Measurements from ENCODE around the gene ZNF423.
"Not testable (repeated sequence)": the region's sequence is repeated elsewhere in the genome, so short reads cannot be mapped to it uniquely, and the experiment has no call there.

ZNF423 gene

DNA sequence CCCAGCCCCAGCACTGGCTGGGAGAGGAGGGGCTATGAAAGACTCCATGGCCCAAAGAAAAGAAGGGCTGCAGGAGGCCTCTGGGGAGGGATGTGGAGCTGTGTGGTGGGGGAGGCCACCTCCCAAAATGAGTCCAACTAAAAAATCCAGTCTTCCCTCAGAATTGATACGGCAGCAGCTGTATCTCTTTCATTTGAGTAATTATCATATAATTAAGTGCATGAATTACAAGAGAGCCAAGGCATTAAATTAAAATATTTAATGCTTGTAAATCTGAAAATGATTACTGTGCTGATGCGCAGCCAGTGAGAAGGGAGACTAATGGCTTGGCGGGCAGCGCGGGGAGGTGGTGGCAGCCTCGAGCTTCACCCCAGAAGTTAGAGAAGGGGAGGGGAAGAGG lies 289.5 kb downstream of the ZNF423 start:
- no peak for DNase-seq

DNA sequence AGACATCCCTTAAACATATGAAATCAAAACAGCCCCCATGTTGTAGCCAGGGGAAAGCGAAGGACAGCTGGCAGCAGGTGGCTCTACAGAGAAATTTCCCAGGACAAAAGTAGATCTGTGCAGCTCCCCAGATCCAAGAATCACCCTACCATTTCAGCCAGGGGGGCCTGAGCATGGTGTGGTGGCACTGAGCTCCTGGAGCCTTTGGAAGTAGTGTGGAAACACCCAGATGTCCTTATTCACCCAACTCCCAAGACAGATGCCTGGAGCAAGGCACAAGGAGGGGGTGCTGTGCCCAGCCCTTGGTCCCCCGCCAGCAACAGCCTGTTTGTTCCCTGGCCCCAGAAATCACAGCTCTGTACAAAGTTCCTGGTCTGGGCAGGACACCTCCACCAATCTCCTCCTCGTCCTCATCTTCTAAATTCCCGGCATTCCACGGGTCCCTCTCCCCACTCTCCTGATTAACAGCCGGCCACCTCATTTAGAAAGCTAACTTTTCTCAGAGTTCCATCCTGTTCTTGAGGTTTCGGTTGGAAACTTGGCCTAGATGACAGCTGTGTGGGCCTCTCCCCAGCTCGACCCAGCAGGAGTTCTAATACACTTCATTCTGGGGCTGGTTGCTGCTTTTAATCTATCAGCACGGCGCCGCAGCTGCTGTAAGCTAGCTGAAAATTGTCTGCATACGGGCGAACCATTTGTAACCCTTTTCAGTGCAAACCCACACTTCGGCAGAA lies 291.2 kb downstream of the ZNF423 start:
- DNase-seq: no peak

GRCh38 chr16:49563666-49564065 lies 292.2 kb downstream of the ZNF423 start:
- no peak for DNase-seq

DNA sequence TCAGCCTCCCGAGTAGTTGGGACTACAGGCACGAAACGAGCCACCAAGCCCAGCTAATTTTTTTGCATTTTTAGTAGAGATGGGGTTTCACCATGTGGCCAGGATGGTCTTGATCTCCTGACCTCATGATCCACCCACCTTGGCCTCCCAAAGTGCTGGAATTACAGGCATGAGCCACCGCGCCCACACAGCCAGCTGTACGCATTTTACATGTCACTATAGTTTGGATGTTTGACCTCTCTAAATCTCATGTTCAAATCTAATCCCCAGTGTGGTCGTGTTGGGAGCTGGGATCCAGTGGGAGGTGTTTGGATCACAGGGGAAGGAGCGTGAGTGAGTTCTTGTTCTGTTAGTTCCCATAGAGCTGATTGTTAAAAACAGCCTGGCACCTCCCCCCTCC lies 293.0 kb downstream of the ZNF423 start:
- DNase-seq: not testable (repeated sequence)

DNA sequence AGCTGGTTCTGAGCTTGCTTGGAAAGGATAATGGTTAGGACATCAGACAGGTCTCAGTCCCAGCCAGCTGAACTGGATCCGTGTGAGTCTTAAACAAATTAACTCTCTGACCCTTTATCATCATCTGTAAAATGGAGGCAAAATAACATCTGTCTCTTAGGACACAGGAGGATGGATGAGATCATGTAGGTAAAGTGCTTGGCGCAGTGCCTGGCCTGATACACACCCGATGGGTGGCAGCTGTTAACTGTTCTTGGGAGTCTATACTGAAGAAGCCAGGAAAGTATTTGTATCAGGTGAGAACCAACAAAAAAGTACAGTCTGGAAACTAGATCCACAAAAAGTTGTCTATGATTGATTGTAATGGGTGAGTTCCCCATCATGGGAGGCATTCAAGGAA lies 293.7 kb downstream of the ZNF423 start:
- DNase-seq: no peak

DNA sequence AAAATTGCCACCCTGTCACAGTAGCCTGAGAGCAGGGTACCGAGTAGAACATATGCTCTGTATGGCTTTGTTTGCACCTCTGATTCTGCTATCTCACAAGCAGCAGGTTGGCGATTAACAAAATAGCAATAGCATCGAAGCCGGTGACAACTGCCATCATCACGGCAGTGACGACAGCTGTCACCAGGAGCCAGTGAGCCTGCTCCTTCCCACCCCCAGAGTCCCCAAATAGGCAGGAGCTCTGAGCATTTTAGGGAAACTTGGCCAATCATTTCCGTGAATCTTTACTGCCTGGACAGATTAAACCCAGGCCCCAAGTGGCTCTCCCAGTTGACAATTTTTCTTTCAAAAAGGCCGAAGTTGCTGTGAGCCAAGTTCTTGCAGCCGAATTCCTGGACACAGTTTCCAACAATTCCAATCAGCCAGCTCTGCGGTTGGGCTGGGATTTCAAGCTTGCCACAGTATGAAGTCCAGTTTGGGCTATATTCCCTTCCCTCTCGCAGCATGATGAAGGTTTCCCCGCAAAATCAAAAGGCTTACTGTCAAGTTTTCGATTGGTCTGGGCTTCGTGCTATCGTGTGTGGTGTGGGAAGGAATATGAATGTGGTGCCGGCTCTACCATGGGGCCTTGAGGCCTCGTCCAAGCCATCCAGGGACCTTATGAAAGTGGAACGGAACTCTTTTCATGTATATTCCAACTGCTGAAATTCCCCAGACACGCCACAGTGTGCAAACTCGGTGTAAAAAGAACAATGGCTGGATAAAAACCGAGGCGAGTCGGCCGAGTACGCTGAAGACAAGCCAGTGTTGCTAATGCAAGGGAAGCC lies 295.7 kb downstream of the ZNF423 start:
- DNase-seq: no peak

DNA sequence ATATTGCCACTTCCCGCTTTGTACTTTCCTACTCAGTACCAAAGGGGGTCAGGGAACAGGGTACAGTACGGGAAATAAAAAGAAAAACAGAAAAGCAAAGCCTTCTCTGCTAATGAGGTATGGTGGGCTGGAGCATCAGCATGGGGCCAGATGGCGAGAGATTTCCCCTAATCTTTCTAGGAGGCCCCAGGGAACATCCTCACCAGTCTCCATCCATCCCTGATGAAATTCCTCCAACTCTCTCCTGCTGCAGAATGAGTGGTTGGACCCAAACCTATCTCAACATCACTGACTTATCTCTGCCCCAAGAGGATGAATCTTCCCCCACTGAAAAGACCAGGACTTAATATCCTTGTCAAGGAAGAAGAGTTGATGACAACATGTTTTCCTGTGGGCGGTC lies 296.7 kb downstream of the ZNF423 start:
- no peak for DNase-seq

DNA sequence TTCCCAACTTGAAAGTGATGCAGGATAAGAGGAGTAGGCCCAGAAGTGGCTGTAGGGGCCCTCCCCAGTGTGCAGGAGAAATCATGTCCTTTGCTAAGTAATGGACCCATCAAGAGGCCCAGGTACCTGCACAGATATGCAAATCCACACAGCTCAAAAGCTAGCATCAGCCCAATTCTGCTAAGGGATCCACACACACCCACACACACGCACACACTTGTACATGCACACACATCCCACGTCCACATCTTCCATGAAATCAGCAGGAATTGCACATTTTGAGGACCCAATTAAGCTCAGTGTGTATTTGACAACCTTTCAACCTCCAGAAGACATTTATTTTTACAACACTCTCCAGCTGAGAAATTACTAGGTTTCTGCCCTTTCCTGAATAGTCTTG lies 297.5 kb downstream of the ZNF423 start:
- no peak for DNase-seq

DNA sequence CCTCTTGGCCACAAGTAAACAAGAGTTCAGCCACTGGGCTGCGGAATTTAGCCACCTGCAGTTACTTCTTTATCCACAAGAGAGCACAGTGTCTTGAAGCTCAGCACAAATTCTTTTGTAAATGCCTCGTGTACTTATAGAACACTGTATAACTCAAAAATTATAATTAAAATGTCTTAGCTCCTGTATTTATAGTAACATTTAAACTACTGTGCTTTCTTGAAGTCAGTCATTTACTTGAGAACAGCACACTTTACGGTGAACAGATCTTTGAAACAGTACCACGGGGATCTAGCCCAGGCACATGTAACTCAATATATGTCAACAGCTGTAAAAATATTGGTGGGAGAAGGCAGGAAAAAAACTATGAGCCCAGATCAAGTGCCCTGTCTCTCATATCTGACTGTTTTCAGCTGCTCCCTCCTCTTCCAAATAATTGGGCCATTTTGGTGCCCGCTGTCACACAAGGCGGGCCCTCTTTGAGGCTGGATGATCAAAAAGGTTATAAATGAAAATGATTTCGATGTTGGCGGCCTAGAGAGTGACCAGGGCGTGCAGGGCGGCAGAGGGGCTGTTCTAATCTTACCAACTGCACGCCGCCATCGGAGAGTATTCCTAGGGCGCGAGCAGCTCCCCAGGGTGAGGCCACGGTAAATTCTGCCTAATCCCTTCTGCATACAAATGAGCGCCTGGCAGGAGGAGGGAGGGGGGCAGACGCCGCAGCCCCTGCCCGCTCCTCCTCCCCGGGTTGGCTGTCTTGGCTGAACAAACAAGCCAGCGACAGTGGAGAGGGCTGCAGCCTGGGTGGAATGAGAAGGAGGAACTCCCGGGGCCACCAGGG lies 299.1 kb downstream of the ZNF423 start:
- DNase-seq: peak; percentile 7

GRCh38 chr16:49556249-49556605 lies 299.7 kb downstream of the ZNF423 start:
- DNase-seq: no peak

DNA sequence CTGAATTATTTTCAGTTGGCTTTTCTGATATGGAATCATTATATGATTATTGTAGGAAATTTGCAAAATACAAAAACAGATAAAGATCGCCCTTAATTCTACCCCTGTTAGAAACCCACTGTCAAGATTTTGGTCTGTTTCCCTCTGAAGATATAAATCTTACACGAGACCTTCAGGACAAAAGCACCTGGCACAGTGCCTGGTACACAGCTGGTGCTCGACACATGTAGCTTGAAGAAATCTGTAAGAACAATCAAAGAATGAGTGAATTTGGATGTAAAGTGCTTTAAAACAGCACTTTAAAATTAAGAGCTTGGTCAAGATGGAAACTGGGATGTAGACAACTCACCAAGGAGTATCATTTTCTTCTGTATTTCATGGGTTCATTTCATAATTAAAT lies 301.2 kb downstream of the ZNF423 start:
- DNase-seq: no peak

GRCh38 chr16:49552313-49552928 lies 303.5 kb downstream of the ZNF423 start:
- DNase-seq: no peak

DNA sequence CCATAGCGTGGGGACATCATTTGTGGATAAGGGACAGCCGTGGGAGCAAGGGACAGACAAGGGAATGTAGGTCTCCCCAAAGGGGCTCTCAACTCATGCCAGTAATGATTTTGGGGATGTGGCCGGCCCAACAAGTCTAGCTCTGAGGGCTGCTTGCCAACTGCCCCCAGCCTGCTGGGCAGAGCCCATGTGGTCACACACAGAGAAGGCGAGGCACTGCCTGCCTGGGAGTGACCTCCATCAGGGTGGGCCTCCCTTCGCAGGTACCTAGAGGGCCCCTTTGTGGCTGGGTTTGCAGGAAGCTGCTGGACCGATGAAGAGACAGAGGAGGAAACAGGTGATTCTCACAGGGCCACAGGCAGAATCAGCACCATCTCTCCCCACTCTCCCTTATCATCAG lies 305.2 kb downstream of the ZNF423 start:
- no peak for DNase-seq

GRCh38 chr16:49550140-49550539 lies 305.8 kb downstream of the ZNF423 start:
- no peak for DNase-seq

- no peak for DNase-seq
Measured at GRCh38 chr16:49548325-49548970, 307.5 kb downstream of the ZNF423 start.

DNA sequence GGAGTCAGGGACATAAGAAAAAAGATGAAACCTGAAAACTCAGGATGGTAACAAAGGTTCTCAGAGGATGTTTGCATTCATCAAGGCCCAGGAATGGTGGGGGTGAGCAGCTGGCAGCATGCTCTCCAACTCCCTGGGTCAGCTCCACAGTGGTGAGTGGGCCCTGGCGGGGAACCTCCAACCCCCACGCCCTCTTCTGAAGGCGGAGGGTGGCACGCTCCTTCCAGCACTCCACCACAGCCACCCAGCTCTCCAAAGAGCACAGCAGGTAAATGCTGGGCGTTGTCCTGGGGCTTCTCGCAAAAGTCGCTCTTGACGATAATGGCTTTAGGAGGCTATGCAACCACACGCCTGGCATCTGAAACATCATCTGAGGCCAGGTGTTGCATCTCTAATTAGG lies 308.5 kb downstream of the ZNF423 start:
- DNase-seq: no peak

DNA sequence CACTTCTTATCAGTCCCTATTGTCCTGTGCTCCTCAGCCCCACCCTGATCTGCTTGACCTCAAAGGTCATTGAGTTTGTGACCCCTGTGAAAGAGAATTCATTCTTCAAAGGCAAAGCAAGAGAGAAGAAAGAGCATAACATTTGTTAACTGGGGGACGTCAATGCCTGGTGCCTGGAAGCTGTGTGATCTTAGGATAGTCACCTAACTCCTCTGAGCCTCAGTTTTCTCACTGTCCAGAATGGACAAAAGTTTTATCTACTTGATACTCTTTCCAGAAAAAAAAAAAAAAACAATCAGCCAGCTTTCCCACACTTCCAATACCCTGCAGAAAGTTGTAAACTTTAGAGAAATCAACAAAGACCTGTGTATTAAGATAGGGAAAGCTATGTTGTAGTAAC lies 309.2 kb downstream of the ZNF423 start:
- no peak for DNase-seq

DNA sequence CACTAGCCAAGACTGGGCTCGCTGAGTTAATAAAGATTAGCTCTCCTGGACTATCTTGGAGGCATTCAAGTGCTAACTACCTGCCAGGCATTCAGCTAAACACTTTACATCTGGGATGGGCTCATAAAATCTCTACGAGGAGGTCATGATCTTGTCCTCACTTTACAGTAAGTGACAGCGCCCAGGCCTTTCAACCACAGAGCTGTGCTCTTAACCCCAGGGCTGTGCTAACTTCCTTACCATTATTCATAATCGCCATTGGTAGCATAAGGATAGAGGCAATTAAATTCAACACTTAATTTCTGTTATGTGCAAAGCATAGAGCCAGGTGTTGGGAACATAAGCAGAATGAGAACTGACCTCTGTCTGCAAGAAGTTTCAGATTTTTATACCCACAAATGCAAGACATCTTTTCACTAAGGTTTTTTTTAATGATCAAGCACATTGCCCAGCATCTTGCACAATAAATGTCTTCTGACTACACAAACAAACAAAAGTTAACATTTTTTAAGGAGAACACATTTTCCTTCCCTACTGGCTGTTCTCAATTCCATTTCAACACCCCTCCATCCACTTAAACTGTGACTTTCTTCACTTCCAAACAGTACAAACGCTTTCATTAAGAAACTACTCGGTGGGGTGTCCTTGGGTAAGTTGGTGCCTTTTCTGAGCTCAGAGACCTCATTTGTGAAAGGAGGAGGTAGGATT lies 310.0 kb downstream of the ZNF423 start:
- DNase-seq: no peak

- DNase-seq: no peak
Measured at GRCh38 chr16:49545243-49545642, 310.7 kb downstream of the ZNF423 start.

GRCh38 chr16:49544828-49545227 lies 311.1 kb downstream of the ZNF423 start:
- no peak for DNase-seq

DNA sequence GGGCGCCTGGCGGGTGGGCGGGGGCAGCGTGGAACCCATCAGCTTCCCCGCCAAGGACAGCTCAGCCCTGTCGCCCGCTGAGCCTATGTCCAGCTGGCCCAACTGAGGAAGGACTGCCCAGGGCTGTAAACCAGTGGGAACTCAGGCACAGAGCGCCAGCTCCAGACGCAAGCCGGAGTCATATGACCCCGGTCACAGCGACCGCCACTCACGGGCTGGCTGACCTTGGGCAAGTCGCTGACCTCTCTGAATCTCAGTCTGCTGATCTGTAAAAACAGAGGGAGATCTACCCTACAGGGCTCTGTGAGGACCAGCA lies 312.3 kb downstream of the ZNF423 start:
- no peak for DNase-seq

- DNase-seq: no peak
Measured at GRCh38 chr16:49542946-49543630, 312.8 kb downstream of the ZNF423 start.
